K562 (cell line): Measurements from ENCODE around the gene SIRT7. TPM values are rescaled to one million over a fixed set of nuclear protein-coding genes. Genes with fewer than 3 reads are reported as not detected.

Experiments used
- ATAC-seq: fragments of 200-7000 bp; cut with Tn5 transposase; 3 replicates; pipeline ENCODE4 v1.9.1; 2020; ENCODE audit warnings: moderate library complexity
- BruUV-seq: library from RNA; stranded (reverse); fragments of 400-500 nt; replicated peaks from 2 replicates; lab custom pipeline; 2021; lab: Mats Ljungman, UMichigan
- CTCF ChIA-PET: fragments of 300-600 bp; formaldehyde crosslinking; extraction: SDS; loops from one replicate; lab custom pipeline; 2021; ENCODE audit warnings: low intra/inter-chr PET ratio; lab: Yijun Ruan, JAX
- POLR2A ChIA-PET: fragments of 300-600, 350-650 bp; sonication (Branson Sonifier 250); formaldehyde crosslinking; extraction: SDS; loops from one replicate; lab custom pipeline; 2021; ENCODE audit warnings: antibody characterized with exemption, inconsistent platforms; lab: Yijun Ruan, JAX
- DNase-seq, 4 experiments: peaks; one replicate each; pipeline versions ENCODE4 v3.0.0 to v3.0.0-alpha.2; 2011 to 2018; ENCODE audit warnings: low spot score in 3 of 4, mixed read lengths in 3 of 4; ENCODE audit errors: extremely low read depth in 1 of 4
- FAIRE-seq: peaks from 2 replicates; lab custom pipeline; 2011; peaks lifted over from hg19 to GRCh38; lab: Jason Lieb, UNC
- H2AFZ ChIP-seq: 2 replicates; pipeline ENCODE4 v1.6.0; 2011; ENCODE audit warnings: low read depth, low read length, control low read depth, inconsistent platforms
- H3K27ac ChIP-seq: fragments of 200-600 bp; 3 replicates; pipeline ENCODE4 v1.8.0; 2011; ENCODE audit warnings: low read depth, mild to moderate bottlenecking, control low read depth, inconsistent platforms, low read length, moderate library complexity, mixed read lengths; ENCODE audit errors: extremely low read depth
- H3K27me3 ChIP-seq, 2 experiments: fragments of 300-600 bp in 1 of 2; 2 replicates in 1 of 2; 3 replicates in 1 of 2; pipeline versions ENCODE4 v1.6.0 to v1.8.0; 2011; ENCODE audit warnings: inconsistent platforms in 2 of 2, low read length in 2 of 2, mild to moderate bottlenecking in 1 of 2, mixed read lengths in 1 of 2, moderate library complexity in 1 of 2; ENCODE audit not compliant: control insufficient read depth in 2 of 2, insufficient read depth in 2 of 2
- H3K36me3 ChIP-seq: fragments of 300-600 bp; 3 replicates; pipeline ENCODE4 v1.8.0; 2011; ENCODE audit warnings: mild to moderate bottlenecking, low read length, inconsistent platforms; ENCODE audit not compliant: control insufficient read depth, insufficient read depth
- H3K4me1 ChIP-seq, 2 experiments: fragments of 200-600 bp in 1 of 2; replicated peaks in 1 of 2; 2 replicates in 1 of 2; 3 replicates in 1 of 2; pipeline versions ENCODE4 v1.5.1 to v1.8.0; 2011; ENCODE audit warnings: inconsistent platforms in 2 of 2, low read length in 2 of 2, mild to moderate bottlenecking in 1 of 2, mixed read lengths in 1 of 2, moderate library complexity in 1 of 2; ENCODE audit not compliant: control insufficient read depth in 2 of 2, insufficient read depth in 2 of 2
- H3K4me2 ChIP-seq: 2 replicates; pipeline ENCODE4 v1.6.1; 2011; ENCODE audit warnings: low read length, control low read depth, inconsistent platforms, mixed read lengths; ENCODE audit not compliant: insufficient read depth
- H3K4me3 ChIP-seq: fragments of 200-600 bp; sonication (generic), shearing (Covaris generic); 2 replicates; pipeline ENCODE4 v1.5.1; 2016; ENCODE audit warnings: control low read depth, inconsistent platforms
- H3K79me2 ChIP-seq: fragments of 200-600 bp; 3 replicates; pipeline ENCODE4 v1.8.0; 2011; ENCODE audit warnings: low read length, inconsistent platforms; ENCODE audit not compliant: control insufficient read depth, insufficient read depth
- H3K9ac ChIP-seq, 2 experiments: 2 replicates each; pipeline versions ENCODE4 v1.6.0 to v1.6.1; 2011; ENCODE audit warnings: low read depth in 2 of 2, low read length in 2 of 2, control low read depth in 1 of 2, inconsistent platforms in 1 of 2, mild to moderate bottlenecking in 1 of 2, mixed read lengths in 1 of 2; ENCODE audit not compliant: insufficient read depth in 1 of 2
- H3K9me1 ChIP-seq: one replicate; pipeline ENCODE4 v1.6.0; 2011; ENCODE audit warnings: inconsistent platforms, mild to moderate bottlenecking, low read length, moderate library complexity; ENCODE audit not compliant: control insufficient read depth, insufficient read depth
- H3K9me3 ChIP-seq: replicated peaks from 2 replicates; pipeline ENCODE4 v1.5.1; 2011; ENCODE audit warnings: low read depth, low read length, inconsistent platforms; ENCODE audit not compliant: control insufficient read depth, insufficient read depth
- H4K20me1 ChIP-seq: replicated peaks from 2 replicates; pipeline ENCODE4 v1.6.1; 2011; ENCODE audit warnings: low read length, inconsistent platforms, mixed read lengths; ENCODE audit not compliant: control insufficient read depth, insufficient read depth
- ESRRA ChIP-seq: fragments of 450-650 bp; IDR thresholded peaks from 2 replicates; pipeline ENCODE4 v1.6.1; 2014; ENCODE audit warnings: low read depth, mild to moderate bottlenecking, moderate library complexity, borderline replicate concordance
- GATAD2A ChIP-seq: fragments of 450-650 bp; IDR thresholded peaks from 2 replicates; pipeline ENCODE4 v1.6.1; 2017
- JUN ChIP-seq, 2 experiments: sonication (generic) in 1 of 2; formaldehyde crosslinking in 1 of 2; IDR thresholded peaks; 2 replicates each; pipeline versions ENCODE4 v1.6.1 to v1.8.0; 2012 to 2022; ENCODE audit warnings: borderline replicate concordance in 2 of 2, mild to moderate bottlenecking in 2 of 2, improper control_type of control experiment in 1 of 2, low read depth in 1 of 2, low read length in 1 of 2, missing genetic modification reagents in 1 of 2
- RB1 ChIP-seq: fragments of 450-650 bp; IDR thresholded peaks from 2 replicates; pipeline ENCODE4 v1.6.1; 2017; ENCODE audit warnings: low read depth, mild to moderate bottlenecking
- RFX7 ChIP-seq: fragments of 250-450 bp; sonication (Bioruptor Pico); IDR thresholded peaks from 2 replicates; pipeline ENCODE4 v1.5.1; 2021; ENCODE audit warnings: mild to moderate bottlenecking
- RHOXF2B ChIP-seq: fragments of 250-450 bp; sonication (Bioruptor Pico); conservative IDR thresholded peaks from 2 replicates; pipeline ENCODE4 v1.5.1; 2021
- SLC30A9 ChIP-seq: fragments of 250-450 bp; sonication (Bioruptor Pico); IDR thresholded peaks from 2 replicates; pipeline ENCODE4 v1.8.0; 2022; ENCODE audit warnings: mild to moderate bottlenecking, moderate library complexity
- SP1 ChIP-seq: sonication (generic); formaldehyde crosslinking; IDR thresholded peaks from 2 replicates; pipeline ENCODE4 v1.8.1; 2022; ENCODE audit warnings: mild to moderate bottlenecking, missing genetic modification reagents
- TAF1 ChIP-seq: IDR thresholded peaks from 2 replicates; pipeline ENCODE4 v1.6.1; 2011; ENCODE audit warnings: mild to moderate bottlenecking, low read length, moderate library complexity; ENCODE audit not compliant: insufficient read depth, control insufficient read depth, severe bottlenecking; ENCODE audit errors: extremely low read depth
- XRCC5 ChIP-seq: fragments of 200-400 bp; formaldehyde crosslinking; IDR thresholded peaks from 2 replicates; pipeline ENCODE4 v1.6.1; 2017; ENCODE audit warnings: low read depth, mild to moderate bottlenecking, low read length
- ZFX ChIP-seq: sonication (generic); formaldehyde crosslinking; IDR thresholded peaks from 2 replicates; pipeline ENCODE4 v1.8.0; 2022; ENCODE audit warnings: mild to moderate bottlenecking, missing genetic modification reagents, moderate library complexity
- ZNF175 ChIP-seq: fragments of 200-800 bp; sonication (Bioruptor generic); IDR thresholded peaks from 2 replicates; pipeline ENCODE4 v1.6.1; 2016; ENCODE audit warnings: low read depth, mild to moderate bottlenecking, missing genetic modification characterization, missing compliant biosample characterization
- ZNF347 ChIP-seq: fragments of 450-650 bp; formaldehyde crosslinking; IDR thresholded peaks from 2 replicates; pipeline ENCODE4 v1.4.0; 2020; ENCODE audit warnings: low read depth, mild to moderate bottlenecking, moderate library complexity
- ZNF583 ChIP-seq: fragments of 250-450 bp; sonication (Bioruptor Pico); IDR thresholded peaks from 2 replicates; pipeline ENCODE4 v1.4.0; 2020
- WGBS: fragments of 100-300 bp; shearing (Covaris generic); methylation state at CpG from one replicate; pipeline ENCODE4 v1.1.6; 2016; ENCODE audit warnings: low coverage, mixed read lengths; ENCODE audit not compliant: insufficient coverage; ENCODE audit errors: missing lambda C conversion rate; 5-methylcytosine and 5-hydroxymethylcytosine counted together
- in situ Hi-C: fragments of 300-500 bp; cut with MboI; formaldehyde crosslinking; loops from 4 replicates; pipeline ENCODE4 v1.15.0; 2018; ENCODE audit warnings: inconsistent platforms, mixed read lengths
- intact Hi-C: fragments of 100-400 bp; cut with micrococcal nuclease; formaldehyde crosslinking; loops from 2 replicates; pipeline ENCODE4 v1.14.2; 2022
- polyA plus RNA-seq, 8 experiments: library from polyadenylated mRNA; depleted of rRNA in 4 of 8; stranded (reverse) in 5 of 8; unstranded in 3 of 8; fragments of >200 nt; fragmentation: Nextera tagmentation in 2 of 8; fragmentation: Illumina TruSeq in 1 of 8; extraction: Ambion mirVana in 2 of 8; extraction: Trizol in 1 of 8; gene quantifications; 2 replicates each; pipeline versions ENCODE4 v1.2.1 to v1.2.3, GENCODE V29; 2011 to 2014; ENCODE audit warnings: inconsistent platforms in 1 of 8, missing spikeins in 1 of 8
- total RNA-seq, 7 experiments: library from RNA; depleted of rRNA in 6 of 7; stranded (reverse); fragments of >200 nt in 6 of 7; fragmentation: Illumina TruSeq in 2 of 7; extraction: Trizol in 2 of 7; gene quantifications; 2 replicates each; pipeline versions ENCODE4 v1.2.1 to v1.2.3, GENCODE V29; 2011 to 2021; ENCODE audit warnings: low replicate concordance in 1 of 7
- TF ChIP-seq, protein P1 (sequence below), 2 experiments: fragments of 450-650 bp in 1 of 2; IDR thresholded peaks; 2 replicates each; pipeline ENCODE4 v1.6.1; 2011 to 2017; ENCODE audit warnings: low read depth in 2 of 2, antibody characterized with exemption in 1 of 2, borderline replicate concordance in 1 of 2, low read length in 1 of 2, mild to moderate bottlenecking in 1 of 2, mixed read lengths in 1 of 2; ENCODE audit not compliant: control insufficient read depth in 1 of 2
- TF ChIP-seq, protein P2 (sequence below): IDR thresholded peaks from 2 replicates; pipeline ENCODE4 v1.6.1; 2016; ENCODE audit warnings: missing genetic modification characterization, missing compliant biosample characterization
- TF ChIP-seq, protein P3 (sequence below): fragments of 250-450 bp; sonication (Bioruptor Pico); IDR thresholded peaks from 2 replicates; pipeline ENCODE4 v1.5.0; 2021

SIRT7 gene
- total and polyA plus RNA-seq, 9 of the 15 experiments (the other 6 are each of a cell fraction or from before 2014, with no cell fraction given) = 1.6 to 54.8 (median 20.3) TPM

DNA sequence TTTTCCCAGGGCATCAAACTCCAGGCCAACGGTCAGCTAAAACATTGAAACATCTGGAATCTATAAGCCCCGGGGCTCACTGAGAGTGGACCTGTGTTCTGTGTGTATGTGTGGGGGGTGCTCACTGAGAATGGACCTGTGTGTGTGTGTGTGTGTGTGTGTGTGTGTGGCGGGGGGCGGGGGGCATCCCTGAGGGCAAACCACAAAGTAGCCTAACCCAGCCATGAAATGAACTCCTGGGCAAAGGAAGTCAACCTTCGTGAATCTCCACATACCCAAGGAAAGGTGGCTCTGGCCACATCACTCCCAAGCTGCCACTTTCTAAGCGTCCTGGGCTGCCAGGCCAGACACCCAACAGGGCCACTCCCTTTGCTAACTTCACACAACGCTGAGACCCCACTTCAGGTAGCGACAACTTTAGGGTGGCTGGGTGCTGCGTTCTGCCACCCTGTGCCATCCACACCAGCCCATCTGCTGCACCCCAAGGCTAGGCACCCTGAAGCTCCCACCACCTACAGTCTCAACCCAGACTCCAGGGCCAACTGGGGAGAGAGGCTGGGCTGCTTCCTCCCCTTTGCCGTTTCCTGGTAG lies 8.0 kb upstream of the SIRT7 start:
- no peak for ATAC-seq
- no peaks in the 10 kb centered on the region for H3K9me3 ChIP-seq
- H3K4me2 ChIP-seq = peak overlapping the region; percentile 80
- ChIA-PET CTCF (no interaction called here), POLR2A (interaction anchor here (0.5 to 4.8 kb wide), 17 partner anchors 9 to 417 kb away, joined by 3 to 32 read pairs (median 3); partner anchors contain the start of genes ACTG1, ARL16, HGS and MRPL12)
- BruUV-seq = no TSS peak
- H2AFZ ChIP-seq = no peak overlapping the region
- no peak for DNase-seq
- H3K9ac ChIP-seq = peak overlapping the region; percentile 92 to 93
- peaks cover 17% of the 10 kb centered on the region for H3K36me3 ChIP-seq
- H3K4me3 ChIP-seq = peak overlapping the region; percentile 81
- peaks cover 81% of the 10 kb centered on the region for H3K79me2 ChIP-seq
- 5% methylated on average over 7 of the region's 10 CpGs for WGBS
- peaks cover 9% of the 10 kb centered on the region; the same call in 1 of the 2 replicates for H4K20me1 ChIP-seq
- H3K9me1 ChIP-seq = peaks cover under 1% of the 10 kb centered on the region
- no peaks in the 10 kb centered on the region for H3K27me3 ChIP-seq
- intact Hi-C loops = no loop called here
- FAIRE-seq = peak; percentile 69
- peak overlapping the region; percentile 98 for H3K27ac ChIP-seq
- H3K4me1 ChIP-seq = peaks cover 45 to 95% of the 10 kb centered on the region in 2 experiments
- in situ Hi-C loops = no loop called here
- no peak for TF ChIP-seq ZNF347 (CRISPR knock-in tag)
- no peak for TF ChIP-seq SLC30A9 (CRISPR knock-in tag)
- no peak for TF ChIP-seq RFX7 (CRISPR knock-in tag)
- TF ChIP-seq TAF1 = peak; percentile 9
- TF ChIP-seq GATAD2A = no peak
- no peak for TF ChIP-seq XRCC5
- TF ChIP-seq, protein P1, sequence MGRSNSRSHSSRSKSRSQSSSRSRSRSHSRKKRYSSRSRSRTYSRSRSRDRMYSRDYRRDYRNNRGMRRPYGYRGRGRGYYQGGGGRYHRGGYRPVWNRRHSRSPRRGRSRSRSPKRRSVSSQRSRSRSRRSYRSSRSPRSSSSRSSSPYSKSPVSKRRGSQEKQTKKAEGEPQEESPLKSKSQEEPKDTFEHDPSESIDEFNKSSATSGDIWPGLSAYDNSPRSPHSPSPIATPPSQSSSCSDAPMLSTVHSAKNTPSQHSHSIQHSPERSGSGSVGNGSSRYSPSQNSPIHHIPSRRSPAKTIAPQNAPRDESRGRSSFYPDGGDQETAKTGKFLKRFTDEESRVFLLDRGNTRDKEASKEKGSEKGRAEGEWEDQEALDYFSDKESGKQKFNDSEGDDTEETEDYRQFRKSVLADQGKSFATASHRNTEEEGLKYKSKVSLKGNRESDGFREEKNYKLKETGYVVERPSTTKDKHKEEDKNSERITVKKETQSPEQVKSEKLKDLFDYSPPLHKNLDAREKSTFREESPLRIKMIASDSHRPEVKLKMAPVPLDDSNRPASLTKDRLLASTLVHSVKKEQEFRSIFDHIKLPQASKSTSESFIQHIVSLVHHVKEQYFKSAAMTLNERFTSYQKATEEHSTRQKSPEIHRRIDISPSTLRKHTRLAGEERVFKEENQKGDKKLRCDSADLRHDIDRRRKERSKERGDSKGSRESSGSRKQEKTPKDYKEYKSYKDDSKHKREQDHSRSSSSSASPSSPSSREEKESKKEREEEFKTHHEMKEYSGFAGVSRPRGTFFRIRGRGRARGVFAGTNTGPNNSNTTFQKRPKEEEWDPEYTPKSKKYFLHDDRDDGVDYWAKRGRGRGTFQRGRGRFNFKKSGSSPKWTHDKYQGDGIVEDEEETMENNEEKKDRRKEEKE (IDR thresholded peaks at IDR 0.05; ENCODE audit: borderline replicate concordance in 1 of 2, control insufficient read depth in 1 of 2, low read depth in 2 of 2, low read length in 1 of 2) = no peak
- no peak for TF ChIP-seq RHOXF2B
- TF ChIP-seq SP1 = 0 out of 2 replicates have a peak, but pooled peaks have one; percentile 2
- no peak for TF ChIP-seq ZNF583 (CRISPR knock-in tag)
- TF ChIP-seq, protein P2, sequence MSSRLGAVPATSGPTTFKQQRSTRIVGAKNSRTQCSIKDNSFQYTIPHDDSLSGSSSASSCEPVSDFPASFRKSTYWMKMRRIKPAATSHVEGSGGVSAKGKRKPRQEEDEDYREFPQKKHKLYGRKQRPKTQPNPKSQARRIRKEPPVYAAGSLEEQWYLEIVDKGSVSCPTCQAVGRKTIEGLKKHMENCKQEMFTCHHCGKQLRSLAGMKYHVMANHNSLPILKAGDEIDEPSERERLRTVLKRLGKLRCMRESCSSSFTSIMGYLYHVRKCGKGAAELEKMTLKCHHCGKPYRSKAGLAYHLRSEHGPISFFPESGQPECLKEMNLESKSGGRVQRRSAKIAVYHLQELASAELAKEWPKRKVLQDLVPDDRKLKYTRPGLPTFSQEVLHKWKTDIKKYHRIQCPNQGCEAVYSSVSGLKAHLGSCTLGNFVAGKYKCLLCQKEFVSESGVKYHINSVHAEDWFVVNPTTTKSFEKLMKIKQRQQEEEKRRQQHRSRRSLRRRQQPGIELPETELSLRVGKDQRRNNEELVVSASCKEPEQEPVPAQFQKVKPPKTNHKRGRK = no peak
- TF ChIP-seq ESRRA = no peak
- TF ChIP-seq ZNF175 (CRISPR knock-in tag) = no peak
- TF ChIP-seq JUN (IDR thresholded peaks at IDR 0.05; ENCODE audit: borderline replicate concordance, low read depth, low read length) = no peak
- 0 out of 2 replicates have a peak, but pooled peaks have one; percentile 22 for TF ChIP-seq JUN (CRISPR knock-in tag; IDR thresholded peaks at IDR 0.05; ENCODE audit: borderline replicate concordance)
- no peak for TF ChIP-seq ZFX
- TF ChIP-seq, protein P3, sequence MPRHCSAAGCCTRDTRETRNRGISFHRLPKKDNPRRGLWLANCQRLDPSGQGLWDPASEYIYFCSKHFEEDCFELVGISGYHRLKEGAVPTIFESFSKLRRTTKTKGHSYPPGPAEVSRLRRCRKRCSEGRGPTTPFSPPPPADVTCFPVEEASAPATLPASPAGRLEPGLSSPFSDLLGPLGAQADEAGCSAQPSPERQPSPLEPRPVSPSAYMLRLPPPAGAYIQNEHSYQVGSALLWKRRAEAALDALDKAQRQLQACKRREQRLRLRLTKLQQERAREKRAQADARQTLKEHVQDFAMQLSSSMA (CRISPR knock-in tag) = no peak
- no peak for TF ChIP-seq RB1
